HG03342 (cell line): ENCODE data around the gene NCOA1.
A peak's percentile ranks its signal among the peaks of the same experiment; 100 is the strongest.
"Not testable (repeated sequence)": the region's sequence is repeated elsewhere in the genome, so short reads cannot be mapped to it uniquely, and the experiment has no call there.

ENCODE experiments used
- ATAC-seq: cut with Tn5 transposase; IDR thresholded peaks from one replicate; pipeline ENCODE4 v1.9.1; 2021; ENCODE audit warnings: mild to moderate bottlenecking, moderate library complexity; ENCODE audit not compliant: unreplicated experiment

NCOA1 gene

DNA sequence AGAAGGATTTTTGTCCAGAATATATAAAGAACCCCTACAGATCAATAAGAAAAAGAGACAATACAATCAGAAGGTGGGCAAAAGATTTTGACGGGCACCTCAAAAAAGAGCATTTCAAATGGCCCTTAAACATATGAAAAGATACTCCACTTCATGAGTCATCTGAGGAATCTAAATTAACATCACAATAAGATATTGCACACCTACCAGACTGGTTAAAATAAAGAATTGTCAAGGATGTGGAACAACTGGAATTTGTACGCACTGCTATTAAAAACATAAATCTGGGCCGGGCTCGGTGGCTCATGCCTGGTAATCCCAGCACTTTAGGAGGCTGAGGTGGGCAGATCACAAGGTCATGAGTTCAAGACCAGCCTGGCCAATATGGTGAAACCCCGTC is 17.0 kb upstream of the NCOA1 start:
- no peak for ATAC-seq

DNA sequence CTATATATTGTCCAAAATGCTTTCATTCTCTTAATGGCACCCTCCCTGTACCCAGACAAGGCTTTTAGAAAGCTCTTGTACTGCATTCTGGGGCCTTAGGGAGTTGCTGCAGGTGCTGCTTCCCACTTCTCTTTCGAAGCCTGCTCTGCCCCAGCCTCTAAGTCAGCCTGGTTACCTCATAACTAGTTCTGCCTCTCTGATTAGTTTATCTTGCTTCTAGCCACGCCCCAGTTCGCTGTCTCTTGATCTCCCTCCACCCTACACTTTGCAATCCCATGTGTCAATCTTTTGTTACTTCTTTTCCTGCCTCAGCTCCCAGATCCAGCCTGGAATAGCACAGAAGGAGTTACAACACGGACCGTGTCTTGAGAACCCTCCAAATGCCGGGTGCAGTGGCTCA is 13.8 kb upstream of the NCOA1 start:
- no peak for ATAC-seq

GRCh38 chr2:24478243-24478642 is 12.8 kb upstream of the NCOA1 start:
- no peak for ATAC-seq

- ATAC-seq = no peak
Observed at GRCh38 chr2:24480245-24480644, 10.8 kb upstream of the NCOA1 start.

DNA sequence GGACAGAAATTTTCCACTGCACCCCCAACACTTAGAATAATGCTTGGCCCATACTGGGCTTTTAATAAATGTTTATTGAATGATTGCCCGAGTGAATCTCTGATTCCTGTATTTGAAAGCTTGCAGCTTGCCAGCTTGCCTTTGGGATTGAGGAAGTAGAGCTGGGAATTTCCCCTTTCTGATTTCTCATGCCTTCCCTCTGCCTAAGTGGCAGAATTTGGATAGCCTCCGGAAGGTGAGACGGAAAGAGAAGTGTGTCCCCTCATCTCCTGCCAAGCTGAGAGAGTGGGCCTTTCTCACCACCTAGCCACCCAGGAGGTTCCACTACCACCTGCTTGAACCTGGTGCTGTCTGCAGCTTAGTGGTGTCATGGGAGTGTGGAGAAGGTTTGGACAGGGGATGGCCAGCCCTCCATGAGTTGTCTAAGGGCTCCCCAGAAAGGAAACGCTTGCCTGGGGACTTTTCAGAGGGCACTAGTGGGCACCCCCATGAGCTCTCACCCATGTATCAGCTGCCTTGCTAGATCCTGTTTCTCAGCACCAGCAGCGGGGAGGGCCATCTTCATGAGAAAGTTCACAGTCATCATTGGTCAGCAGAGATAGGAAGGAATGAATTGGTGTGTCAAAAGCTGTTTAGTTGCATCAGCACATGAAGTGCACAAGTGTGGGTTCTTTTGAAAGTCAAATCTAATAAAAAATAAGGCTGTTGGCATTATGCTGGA is 8.6 kb upstream of the NCOA1 start:
- no peak for ATAC-seq

DNA sequence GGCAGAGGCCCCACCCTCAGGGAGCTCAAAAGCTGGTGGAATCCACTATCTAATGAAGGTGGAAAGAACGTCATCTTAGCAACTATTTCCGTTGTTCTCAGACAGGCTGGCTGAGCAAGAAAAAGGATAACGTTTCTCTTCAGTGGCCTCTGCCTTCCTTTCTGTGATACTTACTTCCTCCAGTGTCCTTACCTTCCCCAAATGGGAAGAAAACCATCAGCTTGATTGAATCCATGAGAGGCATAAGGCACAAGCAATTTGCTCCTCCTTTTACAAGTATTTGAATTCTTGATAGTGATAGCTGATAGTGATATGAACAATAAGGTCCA is 8.1 kb upstream of the NCOA1 start:
- no peak for ATAC-seq

DNA sequence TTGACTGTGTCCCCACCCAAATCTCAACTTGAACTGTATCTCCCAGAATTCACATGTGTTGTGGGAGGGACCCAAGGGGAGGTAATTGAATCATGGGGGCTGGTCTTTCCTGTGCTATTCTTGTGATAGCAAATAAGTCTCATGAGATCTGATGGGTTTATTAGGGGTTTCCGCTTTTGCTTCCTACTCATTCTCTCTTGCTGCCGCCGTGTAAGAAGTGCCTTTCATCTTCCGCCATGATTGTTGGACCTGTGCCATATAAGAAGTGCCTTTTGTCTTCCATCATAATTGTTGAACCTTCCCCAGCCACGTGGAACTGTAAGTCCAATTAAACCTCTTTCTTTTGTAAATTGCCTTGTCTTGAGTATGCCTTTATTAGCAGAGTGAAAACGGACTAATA is 6.4 kb upstream of the NCOA1 start:
- not testable (repeated sequence) for ATAC-seq

DNA sequence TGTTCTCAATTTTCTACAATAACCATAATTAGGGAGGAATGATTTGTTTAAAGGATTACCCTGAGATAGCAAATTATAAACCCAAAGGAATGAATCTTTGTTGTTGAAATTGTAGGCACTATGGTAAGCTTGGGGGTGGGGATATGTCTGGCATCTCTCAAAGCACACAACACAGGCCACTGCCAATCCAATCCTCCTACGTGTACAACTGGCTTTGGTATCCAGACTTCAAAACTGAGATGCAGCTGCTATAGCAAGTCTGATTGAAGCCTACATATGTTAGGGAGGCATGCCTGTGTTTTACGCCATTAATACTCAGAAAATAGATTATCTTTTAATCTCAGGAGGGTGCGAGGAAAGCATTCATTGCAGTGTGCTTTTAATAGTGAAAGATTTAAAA is 5.9 kb upstream of the NCOA1 start:
- ATAC-seq = no peak

DNA sequence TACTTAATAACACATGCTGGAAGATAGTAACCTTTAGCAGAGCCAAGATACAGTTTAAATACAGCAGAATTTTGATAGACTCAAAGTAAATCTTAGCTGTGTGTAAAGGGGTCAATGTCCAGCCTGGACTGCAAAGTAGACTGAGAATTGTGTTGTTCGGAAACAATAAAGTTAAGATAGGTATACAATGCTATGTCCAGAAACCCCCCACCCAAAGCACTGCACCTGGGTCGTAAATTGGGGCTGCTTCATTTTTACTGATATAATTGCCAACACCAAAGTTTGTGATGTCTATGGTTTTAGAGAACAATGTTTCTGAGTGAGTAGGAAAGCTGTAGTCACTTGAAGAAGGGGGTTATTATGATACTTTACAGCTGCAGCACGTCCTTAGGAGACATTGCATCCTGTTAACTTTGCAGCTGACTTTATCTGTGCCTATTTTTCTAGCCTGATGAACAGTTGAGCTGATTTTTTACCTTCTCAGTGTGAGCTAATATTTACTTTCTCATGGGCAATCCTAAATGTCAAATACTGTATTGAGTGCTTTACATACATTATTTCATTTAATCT is 4.3 kb upstream of the NCOA1 start:
- no peak for ATAC-seq

DNA sequence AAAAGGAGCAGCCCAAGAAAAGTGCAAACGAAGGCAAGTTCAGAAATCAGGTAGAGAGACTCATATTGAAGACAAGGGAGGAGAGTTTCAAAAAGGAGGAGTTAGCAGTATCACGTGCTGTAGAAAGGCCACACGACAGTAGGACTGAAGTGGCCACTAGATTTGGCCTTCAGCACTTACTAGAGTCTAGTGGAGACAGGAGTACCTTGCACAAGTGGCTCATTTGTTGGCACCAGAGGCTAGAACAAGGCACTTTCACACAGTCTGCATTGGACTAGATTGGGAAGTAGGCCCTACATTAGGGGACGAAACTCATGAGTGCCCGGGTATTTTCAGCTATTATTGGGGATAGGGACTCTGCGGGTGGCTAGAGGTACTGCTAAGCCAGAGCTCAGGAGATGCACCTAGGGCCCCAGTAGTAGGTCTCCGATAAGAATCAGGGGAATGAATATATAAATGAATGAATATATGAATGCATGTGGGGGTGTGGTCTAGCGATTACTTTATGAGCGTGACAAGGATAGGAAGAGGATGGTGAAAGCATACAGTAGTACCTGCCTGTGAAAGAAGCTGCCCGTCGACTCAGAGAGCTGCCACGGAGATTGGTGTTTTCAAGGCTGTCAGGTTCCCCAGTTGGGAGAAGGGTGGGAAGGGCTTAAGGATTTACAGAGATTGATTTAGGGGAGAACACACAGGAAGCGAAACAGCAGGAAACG is 1.4 kb upstream of the NCOA1 start:
- ATAC-seq = no peak

DNA sequence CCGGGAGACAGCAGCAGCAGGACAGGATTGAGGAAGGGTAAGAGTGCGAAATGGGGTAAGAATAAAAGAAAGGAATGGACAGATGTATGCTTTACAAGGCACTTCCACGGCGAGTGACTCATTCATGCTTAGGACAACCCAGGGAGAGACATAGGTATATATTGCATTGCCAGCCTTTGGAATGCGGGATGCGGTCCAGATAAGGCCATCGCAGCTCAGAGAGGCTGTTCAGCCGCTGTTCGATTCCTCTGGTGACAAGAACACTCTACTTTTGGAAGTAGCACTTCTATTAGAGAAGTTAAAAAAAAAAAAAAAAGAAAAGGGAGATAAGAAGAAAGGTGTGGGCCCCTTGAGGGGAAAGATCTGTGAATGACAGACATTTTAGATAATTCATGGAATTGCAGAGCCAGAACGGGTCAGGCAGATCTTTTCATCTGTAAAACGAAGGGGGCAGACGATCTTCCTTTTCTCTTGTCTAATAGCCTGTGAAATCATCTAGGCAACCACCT is 819 bp upstream of the NCOA1 start:
- ATAC-seq = no peak

- ATAC-seq = peak; percentile 41
Observed at GRCh38 chr2:24491542-24492420, 727 bp downstream of the NCOA1 start.

GRCh38 chr2:24492421-24493279 is 1.6 kb downstream of the NCOA1 start:
- no peak for ATAC-seq

GRCh38 chr2:24493713-24494112 is 2.7 kb downstream of the NCOA1 start:
- ATAC-seq = no peak

- no peak for ATAC-seq
Observed at GRCh38 chr2:24494410-24494809, 3.4 kb downstream of the NCOA1 start.

DNA sequence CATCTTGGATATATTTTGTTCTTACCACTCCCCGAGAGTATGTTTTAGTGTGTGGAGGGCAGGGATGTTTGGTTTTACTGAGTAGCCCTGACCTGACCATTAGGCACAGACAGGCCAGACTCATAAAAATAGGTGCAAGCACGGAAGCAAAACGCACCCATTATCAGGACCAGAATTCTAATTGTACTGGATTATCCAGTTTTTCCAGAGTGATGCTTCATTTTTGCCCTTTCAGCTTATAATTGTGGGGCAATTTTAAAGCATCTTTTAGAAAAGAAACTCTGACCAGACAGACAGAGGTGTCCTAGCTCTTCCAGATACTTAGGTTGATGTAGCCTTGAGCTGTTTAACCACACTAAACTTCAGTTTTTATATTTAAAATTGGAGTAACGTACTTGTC is 4.4 kb downstream of the NCOA1 start:
- no peak for ATAC-seq

GRCh38 chr2:24496959-24497358 is 5.9 kb downstream of the NCOA1 start:
- ATAC-seq = no peak

DNA sequence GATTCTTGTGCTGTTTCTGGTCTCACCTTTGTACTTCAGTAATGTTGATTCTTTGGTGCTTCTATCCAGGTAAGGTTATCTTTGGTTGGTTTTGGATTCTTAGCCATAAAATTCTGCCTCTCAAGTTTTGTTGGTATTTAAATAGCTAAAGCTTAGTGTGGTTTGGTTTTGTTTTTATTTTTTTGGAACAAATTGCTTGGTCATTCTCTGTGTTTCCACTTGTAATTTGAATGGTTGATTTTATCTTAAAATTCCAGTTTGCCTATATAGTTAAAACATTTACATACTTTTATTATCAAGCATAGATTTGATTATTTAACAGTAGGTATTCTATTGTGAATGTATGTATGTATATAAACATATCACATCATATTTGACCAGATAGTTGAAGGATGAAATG is 6.6 kb downstream of the NCOA1 start:
- ATAC-seq = no peak

DNA sequence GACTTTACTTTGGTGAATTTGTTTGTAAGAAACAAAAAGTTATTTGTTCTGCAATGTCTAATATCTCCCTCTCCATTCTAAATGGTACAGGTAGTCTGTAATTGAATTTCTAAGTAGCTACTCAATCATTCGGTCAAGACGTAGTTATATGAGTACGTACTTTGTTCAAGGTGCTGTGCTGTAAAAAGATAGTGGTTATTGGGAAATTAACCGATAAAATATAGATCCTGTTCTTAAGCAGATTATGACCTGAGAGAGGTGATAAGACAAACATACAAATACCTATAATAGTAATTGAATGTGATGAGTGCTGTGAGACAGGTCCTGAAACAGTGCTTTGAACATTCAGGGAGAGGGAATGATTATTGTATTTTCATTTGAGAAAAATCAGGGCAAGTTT is 7.1 kb downstream of the NCOA1 start:
- no peak for ATAC-seq

GRCh38 chr2:24501813-24502212 is 10.8 kb downstream of the NCOA1 start:
- ATAC-seq = no peak
